ENCODE measurements around the gene VRK1. TPM values are rescaled to one million over a fixed set of nuclear protein-coding genes. Genes with fewer than 3 reads are reported as not detected.

VRK1 gene
- total RNA-seq, 1 experiment from 2014 or later: 26.5 TPM

DNA sequence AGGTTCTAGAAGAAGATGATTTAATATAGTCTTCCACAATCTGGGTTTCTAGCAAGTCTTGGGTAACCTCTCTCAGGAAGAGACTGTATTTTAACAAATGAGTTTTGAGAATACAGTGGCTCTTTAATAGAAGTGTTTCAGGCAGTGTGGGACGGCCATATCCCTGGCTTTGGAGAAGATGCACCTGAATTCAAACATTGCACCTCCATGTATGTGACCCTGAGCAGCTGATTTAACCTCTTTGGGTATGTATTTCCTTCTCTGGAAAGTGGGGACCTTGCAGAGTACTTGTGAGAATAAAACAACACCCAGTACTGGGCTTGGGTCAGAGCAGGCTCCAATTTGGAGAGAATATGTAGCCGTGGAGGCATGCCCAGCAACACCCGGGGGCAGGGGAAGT lies 15.8 kb upstream of the VRK1 start:
- POLR2A ChIA-PET: no interaction called here
- no TSS peak for BruUV-seq (replicated peaks)
- in situ Hi-C loops (cut with HindIII; ENCODE audit: low pct_unique_long_range_greater_than_20kb, low sequenced_read_pairs): no loop called here

GRCh38 chr14:96782436-96782835 lies 14.7 kb upstream of the VRK1 start:
- ChIA-PET CTCF (no interaction called here), POLR2A (no interaction called here)
- ATAC-seq (no peak), DNase-seq (ENCODE audit: low read depth, low spot score) (no peak)
- no TSS peak for BruUV-seq (replicated peaks)
- Histone ChIP-seq H3K9me3 (ENCODE audit: control insufficient read depth, insufficient read depth, low read depth, low read length) (no peaks in the 10 kb centered on the region), H3K4me3 (ENCODE audit: low read depth in 2 of 2, low read length in 2 of 2) (no peak overlapping the region), H3K27ac (ENCODE audit: low read length) (no peak overlapping the region), H3K36me3 (ENCODE audit: control insufficient read depth, insufficient read depth, low read length) (no peaks in the 10 kb centered on the region), H3K27me3 (ENCODE audit: control insufficient read depth, insufficient read depth, low read length) (no peaks in the 10 kb centered on the region; the same call in 1 of the 2 replicates), H3K4me1 (ENCODE audit: control insufficient read depth, insufficient read depth, low read length) (no peaks in the 10 kb centered on the region)
- intact Hi-C loops (cut with micrococcal nuclease; ENCODE audit: unreplicated experiment) (no loop called here), in situ Hi-C loops (cut with HindIII; ENCODE audit: low pct_unique_long_range_greater_than_20kb, low sequenced_read_pairs) (no loop called here)
- TF ChIP-seq TCF7L2 (IDR thresholded peaks at IDR 0.05; ENCODE audit: low read depth, low read length) (no peak), REST (IDR thresholded peaks at IDR 0.05; ENCODE audit: insufficient read depth in 1 of 2, low read depth in 2 of 2, low read length in 1 of 2) (no peak), POLR2AphosphoS5 (IDR thresholded peaks at IDR 0.05; ENCODE audit: low read depth, low read length) (no peak), SIN3A (IDR thresholded peaks at IDR 0.05; ENCODE audit: borderline replicate concordance, insufficient read depth, low read depth, low read length) (no peak)
- TF ChIP-seq, protein P1, sequence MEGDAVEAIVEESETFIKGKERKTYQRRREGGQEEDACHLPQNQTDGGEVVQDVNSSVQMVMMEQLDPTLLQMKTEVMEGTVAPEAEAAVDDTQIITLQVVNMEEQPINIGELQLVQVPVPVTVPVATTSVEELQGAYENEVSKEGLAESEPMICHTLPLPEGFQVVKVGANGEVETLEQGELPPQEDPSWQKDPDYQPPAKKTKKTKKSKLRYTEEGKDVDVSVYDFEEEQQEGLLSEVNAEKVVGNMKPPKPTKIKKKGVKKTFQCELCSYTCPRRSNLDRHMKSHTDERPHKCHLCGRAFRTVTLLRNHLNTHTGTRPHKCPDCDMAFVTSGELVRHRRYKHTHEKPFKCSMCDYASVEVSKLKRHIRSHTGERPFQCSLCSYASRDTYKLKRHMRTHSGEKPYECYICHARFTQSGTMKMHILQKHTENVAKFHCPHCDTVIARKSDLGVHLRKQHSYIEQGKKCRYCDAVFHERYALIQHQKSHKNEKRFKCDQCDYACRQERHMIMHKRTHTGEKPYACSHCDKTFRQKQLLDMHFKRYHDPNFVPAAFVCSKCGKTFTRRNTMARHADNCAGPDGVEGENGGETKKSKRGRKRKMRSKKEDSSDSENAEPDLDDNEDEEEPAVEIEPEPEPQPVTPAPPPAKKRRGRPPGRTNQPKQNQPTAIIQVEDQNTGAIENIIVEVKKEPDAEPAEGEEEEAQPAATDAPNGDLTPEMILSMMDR (IDR thresholded peaks at IDR 0.05): no peak

More for the DNA sequence above, 15.8 kb upstream of the VRK1 start:
- Histone ChIP-seq H3K4me1 (ENCODE audit: control insufficient read depth, insufficient read depth, low read length) (no peaks in the 10 kb centered on the region), H3K36me3 (ENCODE audit: control insufficient read depth, insufficient read depth, low read length) (no peaks in the 10 kb centered on the region), H3K27ac (ENCODE audit: low read length) (no peak overlapping the region), H3K27me3 (ENCODE audit: control insufficient read depth, insufficient read depth, low read length) (no peaks in the 10 kb centered on the region; the same call in 1 of the 2 replicates), H3K9me3 (ENCODE audit: control insufficient read depth, insufficient read depth, low read depth, low read length) (no peaks in the 10 kb centered on the region), H3K4me3 (ENCODE audit: low read depth in 2 of 2, low read length in 2 of 2) (no peak overlapping the region)
- intact Hi-C loops (cut with micrococcal nuclease; ENCODE audit: unreplicated experiment): no loop called here
- ATAC-seq (no peak), DNase-seq (ENCODE audit: low read depth, low spot score) (no peak)
- CTCF ChIA-PET: no interaction called here
- TF ChIP-seq SIN3A (IDR thresholded peaks at IDR 0.05; ENCODE audit: borderline replicate concordance, insufficient read depth, low read depth, low read length): no peak
- TF ChIP-seq REST (IDR thresholded peaks at IDR 0.05; ENCODE audit: insufficient read depth in 1 of 2, low read depth in 2 of 2, low read length in 1 of 2): no peak
- no peak for TF ChIP-seq POLR2AphosphoS5 (IDR thresholded peaks at IDR 0.05; ENCODE audit: low read depth, low read length)
- TF ChIP-seq, protein P1 (IDR thresholded peaks at IDR 0.05): no peak
- TF ChIP-seq TCF7L2 (IDR thresholded peaks at IDR 0.05; ENCODE audit: low read depth, low read length): no peak

All from Panc1 (cell line).